ENCODE measurements around the gene SDHAF3.

The SDHAF3 gene

DNA sequence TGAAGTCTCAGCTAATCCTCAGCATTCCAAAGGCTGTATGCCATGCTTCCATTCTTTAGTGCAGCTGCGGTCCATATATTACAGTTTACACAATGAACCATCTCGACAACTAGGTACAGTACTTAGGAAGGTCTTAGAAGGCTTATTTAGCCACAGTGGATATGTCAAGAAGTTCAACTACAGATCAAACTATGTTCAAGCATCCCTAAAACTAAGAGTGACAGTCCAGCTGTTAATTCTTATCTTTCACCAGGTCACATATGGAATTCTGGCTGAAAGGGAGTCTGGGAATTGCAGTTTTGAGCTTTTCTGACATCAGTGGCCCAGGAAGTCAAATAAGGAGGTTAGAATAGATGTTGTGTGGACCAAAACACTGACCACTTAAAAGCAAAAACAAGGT, 106.8 kb downstream of the SDHAF3 start:
- DNase-seq: no peak

- no peak for DNase-seq
Observed at GRCh38 chr7:97226541-97226940, 109.0 kb downstream of the SDHAF3 start.
